ENCODE measurements around the gene CNNM3.
A peak's percentile ranks its signal among the peaks of the same experiment; 100 is the strongest.

Gene CNNM3

GRCh38 chr2:96809951-96810782 is 5.9 kb upstream of the CNNM3 start:
- H3K9me3 ChIP-seq (replicated peaks in 1 of 11): no peaks in the 10 kb centered on the region; a peak in 1 of 22 replicates
- H3K4me3 ChIP-seq: no peak overlapping the region
- TF ChIP-seq Cebpa-rat (IDR thresholded peaks at IDR 0.05): no peak
- no peaks in the 10 kb centered on the region for H3K27me3 ChIP-seq
- H3K4me2 ChIP-seq: no peak overlapping the region
- peaks cover 0 to 41% (median 24%) of the 10 kb centered on the region in 11 experiments; a peak in 20 of 22 replicates for H3K36me3 ChIP-seq
- H3K27ac ChIP-seq: no peak overlapping the region
- no peak overlapping the region for H3K9ac ChIP-seq
- H4K20me1 ChIP-seq: peaks cover 0 to 19% (median 0%) of the 10 kb centered on the region in 11 experiments; a peak in 1 of 22 replicates
- peaks cover 3 to 32% (median 26%) of the 10 kb centered on the region in 10 experiments; a peak in 17 of 20 replicates for H3K4me1 ChIP-seq

DNA sequence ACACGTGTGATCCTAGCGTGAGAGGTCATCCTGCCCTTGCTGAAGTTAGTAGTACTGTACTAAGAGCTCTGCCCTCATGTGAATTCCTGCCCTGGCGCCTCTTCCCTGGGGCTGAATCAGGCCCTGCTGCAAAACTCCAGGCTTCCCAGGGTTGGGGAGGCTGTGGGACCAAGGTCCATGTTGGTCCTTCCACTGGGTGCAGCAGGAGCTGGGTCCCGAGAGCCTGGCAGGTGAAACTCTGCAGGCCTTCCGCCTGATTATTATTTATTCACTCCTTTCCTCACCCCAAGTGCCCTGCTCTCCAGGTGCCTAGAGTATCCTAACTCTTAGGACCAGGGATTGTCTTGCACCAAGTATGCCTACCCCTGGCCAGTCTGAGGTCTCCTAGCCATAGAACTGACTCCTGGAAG is 5.3 kb upstream of the CNNM3 start:
- H3K27me3 ChIP-seq: no peaks in the 10 kb centered on the region

GRCh38 chr2:96811917-96812316 is 4.2 kb upstream of the CNNM3 start:
- no peak overlapping the region for H3K9ac ChIP-seq
- peaks cover under 1 to 28% (median 22%) of the 10 kb centered on the region in 10 experiments; a peak in 17 of 20 replicates for H3K4me1 ChIP-seq
- H3K36me3 ChIP-seq: peaks cover 0 to 41% (median 24%) of the 10 kb centered on the region in 11 experiments; a peak in 20 of 22 replicates
- no peak overlapping the region for H3K4me3 ChIP-seq
- no peak overlapping the region for H3K27ac ChIP-seq
- no peaks in the 10 kb centered on the region for H3K27me3 ChIP-seq
- H4K20me1 ChIP-seq: peaks cover under 1 to 22% (median 3%) of the 10 kb centered on the region in 11 experiments; a peak in 17 of 22 replicates
- TF ChIP-seq Cebpa-rat (IDR thresholded peaks at IDR 0.05): no peak
- peak overlapping the region in 6 of 11 experiments; percentile 2 to 53 (median 22); a peak in 9 of 22 replicates for H3K4me2 ChIP-seq
- H3K9me3 ChIP-seq (replicated peaks in 1 of 11): no peaks in the 10 kb centered on the region

More for the DNA sequence above, 5.3 kb upstream of the CNNM3 start:
- no peak overlapping the region for H3K9ac ChIP-seq
- H3K4me3 ChIP-seq: no peak overlapping the region
- no peak overlapping the region for H3K27ac ChIP-seq
- H4K20me1 ChIP-seq: peaks cover 0 to 19% (median 0%) of the 10 kb centered on the region in 11 experiments; a peak in 1 of 22 replicates
- H3K9me3 ChIP-seq (replicated peaks in 1 of 11): no peaks in the 10 kb centered on the region
- no peak for TF ChIP-seq Cebpa-rat (IDR thresholded peaks at IDR 0.05)
- peaks cover 5 to 36% (median 29%) of the 10 kb centered on the region in 10 experiments; a peak in 17 of 20 replicates for H3K4me1 ChIP-seq
- H3K36me3 ChIP-seq: peaks cover 0 to 41% (median 24%) of the 10 kb centered on the region in 11 experiments; a peak in 20 of 22 replicates
- no peak overlapping the region for H3K4me2 ChIP-seq

DNA sequence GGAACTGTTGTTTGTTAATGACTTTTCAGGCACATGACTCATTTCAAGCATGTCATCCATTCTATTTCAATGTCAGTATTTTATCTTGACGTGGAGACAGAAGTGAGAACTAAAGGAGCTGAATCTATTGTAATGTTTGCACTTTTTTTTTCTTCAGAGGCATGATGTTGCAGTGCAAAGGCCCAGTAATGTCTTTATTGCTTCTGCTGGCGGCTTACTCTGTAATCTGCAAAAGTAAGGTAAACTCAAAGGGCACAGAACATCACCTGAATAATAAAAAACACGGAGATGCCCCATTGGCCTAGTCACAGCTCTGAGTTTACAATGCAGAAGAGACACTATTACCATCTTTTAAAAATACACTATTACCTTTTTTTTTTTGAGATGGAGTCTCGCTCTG is 2.4 kb upstream of the CNNM3 start:
- H3K9ac ChIP-seq: no peak overlapping the region
- no peak for TF ChIP-seq Cebpa-rat (IDR thresholded peaks at IDR 0.05)
- H3K27me3 ChIP-seq: peaks cover 0 to 4% (median 0%) of the 10 kb centered on the region in 11 experiments; a peak in 3 of 22 replicates
- H3K9me3 ChIP-seq (replicated peaks in 1 of 11): no peaks in the 10 kb centered on the region
- H3K27ac ChIP-seq: no peak overlapping the region
- H3K4me1 ChIP-seq: peaks cover 17 to 44% (median 38%) of the 10 kb centered on the region in 10 experiments
- peaks cover 0 to 37% (median 20%) of the 10 kb centered on the region in 11 experiments; a peak in 20 of 22 replicates for H3K36me3 ChIP-seq
- no peak overlapping the region for H3K4me3 ChIP-seq
- H4K20me1 ChIP-seq: peaks cover 18 to 35% (median 20%) of the 10 kb centered on the region in 11 experiments; a peak in 19 of 22 replicates
- H3K4me2 ChIP-seq: no peak overlapping the region

DNA sequence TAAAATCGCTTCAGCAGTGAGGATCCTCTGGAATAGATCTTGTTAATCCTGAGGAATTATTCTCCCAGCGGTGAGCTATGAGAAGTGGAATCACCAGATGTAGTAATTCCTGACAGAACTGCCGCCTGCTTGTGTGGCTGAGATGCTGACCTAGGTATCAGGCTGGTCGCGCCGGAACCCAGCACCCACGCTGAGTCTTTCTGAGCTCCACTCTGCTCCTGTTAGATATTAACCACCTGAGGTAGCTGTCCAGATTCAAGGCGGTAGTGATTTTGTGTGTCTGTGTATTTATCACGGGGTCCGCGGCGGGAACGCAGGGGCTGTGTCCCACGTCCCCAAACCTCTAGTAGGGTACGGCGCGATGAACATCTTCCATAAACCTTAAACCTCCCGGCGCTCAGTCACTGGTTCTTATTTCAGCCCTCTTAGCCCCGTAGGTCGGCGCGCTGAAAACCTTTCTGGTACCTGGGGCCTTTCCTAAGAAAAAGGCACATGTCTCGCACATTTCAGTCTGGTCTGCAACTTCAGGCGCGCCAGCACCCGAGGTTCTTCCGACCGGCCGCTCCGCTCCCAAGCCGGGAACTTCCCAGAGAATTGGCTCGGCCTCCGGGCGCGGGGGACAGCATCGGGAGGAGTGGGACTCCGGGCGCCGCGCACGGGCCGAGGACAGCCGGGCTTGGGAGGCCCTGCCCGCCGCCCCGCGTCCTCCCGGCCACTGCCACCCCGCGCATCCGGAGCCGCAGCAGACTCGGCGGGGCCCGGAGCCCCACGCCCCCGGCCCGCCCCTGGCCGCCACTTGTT is 542 bp upstream of the CNNM3 start:
- Histone ChIP-seq H3K27ac (peak overlapping the region in 8 of 11 experiments; percentile 9 to 79 (median 52); a peak in 13 of 22 replicates), H3K9me3 (replicated peaks in 1 of 11) (no peaks in the 10 kb centered on the region), H3K4me1 (peaks cover 24 to 63% (median 57%) of the 10 kb centered on the region in 10 experiments), H3K4me3 (peak overlapping the region; percentile 72 to 86 (median 80)), H3K27me3 (peaks cover 0 to 4% (median 0%) of the 10 kb centered on the region in 11 experiments; a peak in 3 of 22 replicates), H3K36me3 (peaks cover 0 to 20% (median 9%) of the 10 kb centered on the region in 11 experiments; a peak in 11 of 22 replicates), H4K20me1 (peaks cover 36 to 46% (median 39%) of the 10 kb centered on the region in 11 experiments; a peak in 20 of 22 replicates), H3K4me2 (peak overlapping the region; percentile 88 to 100 (median 94)), H3K9ac (peak overlapping the region; percentile 68 to 85 (median 82))
- TF ChIP-seq Cebpa-rat (IDR thresholded peaks at IDR 0.05): no peak

DNA sequence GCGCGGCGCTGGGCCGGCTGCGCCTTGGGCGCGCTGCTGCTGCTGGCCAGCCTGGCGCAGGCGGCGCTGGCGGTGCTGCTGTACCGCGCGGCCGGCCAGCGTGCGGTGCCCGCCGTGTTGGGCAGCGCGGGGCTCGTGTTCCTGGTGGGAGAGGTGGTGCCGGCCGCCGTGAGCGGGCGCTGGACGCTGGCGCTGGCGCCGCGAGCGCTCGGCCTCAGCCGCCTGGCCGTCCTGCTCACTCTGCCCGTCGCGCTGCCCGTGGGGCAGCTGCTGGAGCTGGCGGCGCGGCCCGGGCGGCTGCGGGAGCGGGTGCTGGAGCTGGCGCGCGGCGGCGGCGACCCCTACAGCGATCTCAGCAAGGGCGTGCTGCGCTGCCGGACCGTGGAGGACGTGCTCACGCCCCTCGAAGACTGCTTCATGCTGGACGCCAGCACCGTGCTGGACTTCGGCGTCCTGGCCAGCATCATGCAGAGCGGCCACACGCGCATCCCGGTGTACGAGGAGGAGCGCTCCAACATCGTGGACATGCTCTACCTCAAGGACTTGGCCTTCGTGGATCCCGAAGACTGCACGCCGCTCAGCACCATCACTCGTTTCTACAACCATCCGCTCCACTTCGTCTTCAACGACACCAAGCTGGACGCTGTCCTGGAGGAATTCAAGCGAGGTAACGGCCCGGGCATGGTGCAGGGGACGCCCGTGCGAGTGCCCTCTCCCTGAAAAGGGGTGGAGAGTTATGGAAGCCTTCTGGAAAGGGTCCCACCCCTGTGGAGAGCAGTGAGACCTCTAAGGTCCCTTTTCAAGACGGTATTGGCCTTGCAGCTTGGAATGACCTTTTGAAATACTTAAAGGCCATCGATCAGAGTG is 1.0 kb downstream of the CNNM3 start:
- peak overlapping the region; percentile 97 to 100 (median 100) for H3K4me2 ChIP-seq
- H3K27ac ChIP-seq: peak overlapping the region in 9 of 11 experiments; percentile 65 to 83 (median 74); a peak in 18 of 22 replicates
- no peaks in the 10 kb centered on the region for H3K9me3 ChIP-seq (replicated peaks in 1 of 11)
- H3K36me3 ChIP-seq: peaks cover 0 to 23% (median 9%) of the 10 kb centered on the region in 11 experiments; a peak in 5 of 22 replicates
- TF ChIP-seq Cebpa-rat (IDR thresholded peaks at IDR 0.05): no peak
- H3K27me3 ChIP-seq: peaks cover 0 to 4% (median 0%) of the 10 kb centered on the region in 11 experiments; a peak in 3 of 22 replicates
- H3K4me1 ChIP-seq: peaks cover 24 to 64% (median 56%) of the 10 kb centered on the region in 10 experiments
- peak overlapping the region; percentile 76 to 85 (median 82) for H3K9ac ChIP-seq
- H3K4me3 ChIP-seq: peak overlapping the region; percentile 72 to 86 (median 80)
- peaks cover 46 to 56% (median 51%) of the 10 kb centered on the region in 11 experiments; a peak in 20 of 22 replicates for H4K20me1 ChIP-seq

- H3K4me2 ChIP-seq: peak overlapping the region; percentile 97 to 100 (median 100)
- peaks cover 0 to 4% (median 0%) of the 10 kb centered on the region in 11 experiments; a peak in 3 of 22 replicates for H3K27me3 ChIP-seq
- no peak overlapping the region for H3K27ac ChIP-seq
- peak overlapping the region in 7 of 11 experiments; percentile 14 to 85 (median 82); a peak in 13 of 22 replicates for H3K9ac ChIP-seq
- H3K4me3 ChIP-seq: peak overlapping the region in 9 of 10 experiments; percentile 72 to 86 (median 79); a peak in 16 of 20 replicates
- no peaks in the 10 kb centered on the region for H3K9me3 ChIP-seq (replicated peaks in 1 of 11)
- TF ChIP-seq Cebpa-rat (IDR thresholded peaks at IDR 0.05): no peak
- peaks cover 50 to 65% (median 59%) of the 10 kb centered on the region in 11 experiments; a peak in 20 of 22 replicates for H4K20me1 ChIP-seq
- H3K36me3 ChIP-seq: peaks cover 0 to 25% (median 6%) of the 10 kb centered on the region in 11 experiments; a peak in 9 of 22 replicates
- H3K4me1 ChIP-seq: peaks cover 24 to 65% (median 62%) of the 10 kb centered on the region in 10 experiments
Observed at GRCh38 chr2:96817882-96818281, 1.8 kb downstream of the CNNM3 start.
